Hematopoietic multipotent progenitor cell treated with erythropoietin and hydrocortisone succinate and interleukin-3 and kit ligand, for 17 days (in vitro differentiated cells): ENCODE data around the gene NDUFS1.
"Not testable (repeated sequence)": the region's sequence is repeated elsewhere in the genome, so short reads cannot be mapped to it uniquely, and the experiment has no call there.

Source experiments
- DNase-seq: peaks from one replicate; pipeline ENCODE4 v3.0.0-alpha.2; 2015; ENCODE audit warnings: low spot score

NDUFS1 gene

DNA sequence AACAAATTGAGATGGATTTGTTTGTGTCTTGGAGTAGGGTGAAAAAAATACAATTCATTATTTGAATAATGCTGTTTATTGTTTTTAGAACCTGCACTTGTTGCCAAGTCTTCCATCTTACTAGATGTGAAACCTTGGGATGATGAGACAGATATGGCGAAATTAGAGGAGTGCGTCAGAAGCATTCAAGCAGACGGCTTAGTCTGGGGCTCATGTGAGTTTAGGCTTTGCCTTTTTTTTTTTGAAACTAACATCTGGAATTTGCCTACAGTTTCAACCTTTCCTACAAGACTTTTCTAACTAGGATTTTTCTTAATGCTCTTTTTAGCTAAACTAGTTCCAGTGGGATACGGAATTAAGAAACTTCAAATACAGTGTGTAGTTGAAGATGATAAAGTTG is 3.2 kb upstream of the NDUFS1 start:
- DNase-seq = not testable (repeated sequence)

DNA sequence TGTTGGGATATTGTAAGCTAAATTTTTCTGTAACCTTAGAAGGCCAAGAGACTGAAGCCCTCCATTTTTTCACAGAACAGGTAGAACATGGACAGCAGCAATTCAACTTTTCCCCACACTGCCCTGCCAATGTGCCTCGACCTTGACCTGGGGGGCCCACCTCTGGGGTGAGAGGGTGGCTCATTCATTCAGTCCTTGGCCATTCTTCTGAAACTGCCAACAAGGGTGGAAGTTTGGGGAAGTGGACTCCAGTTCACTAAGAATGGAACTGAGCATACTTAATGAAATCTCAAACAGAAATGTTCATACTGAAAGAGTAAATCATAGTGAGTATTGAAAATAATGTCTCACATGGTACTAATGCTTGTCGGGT is 1.5 kb upstream of the NDUFS1 start:
- no peak for DNase-seq

DNA sequence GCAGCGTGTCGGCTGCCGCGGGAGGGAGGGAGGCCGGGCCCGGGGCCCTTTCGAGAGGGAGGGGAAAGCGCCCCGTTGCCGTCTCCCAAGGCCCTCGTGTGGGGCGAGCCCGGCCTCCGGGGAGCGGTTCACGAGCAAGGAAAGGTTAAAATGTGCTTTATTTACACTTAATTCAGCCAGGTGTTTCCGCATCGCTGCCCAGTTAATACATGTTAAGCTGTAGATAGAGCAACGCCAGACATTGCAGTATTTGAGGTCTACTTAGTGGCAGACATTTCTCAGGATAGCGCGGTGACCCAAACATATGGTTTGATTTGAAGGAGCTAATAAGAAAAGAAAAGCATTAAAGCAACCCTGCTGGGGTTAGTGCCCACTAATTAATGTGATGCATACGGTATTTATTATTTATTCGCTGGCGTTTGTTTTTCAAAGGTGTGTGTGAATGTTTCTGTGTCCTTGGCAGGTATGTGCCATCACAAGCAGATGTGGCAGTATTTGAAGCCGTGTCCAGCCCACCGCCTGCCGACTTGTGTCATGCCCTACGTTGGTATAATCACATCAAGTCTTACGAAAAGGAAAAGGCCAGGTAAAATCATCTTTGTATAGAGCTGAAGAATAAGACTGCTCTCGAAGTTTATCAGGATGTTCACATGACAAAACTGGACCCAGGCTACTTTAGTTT is 1.0 kb upstream of the NDUFS1 start:
- no peak for DNase-seq

DNA sequence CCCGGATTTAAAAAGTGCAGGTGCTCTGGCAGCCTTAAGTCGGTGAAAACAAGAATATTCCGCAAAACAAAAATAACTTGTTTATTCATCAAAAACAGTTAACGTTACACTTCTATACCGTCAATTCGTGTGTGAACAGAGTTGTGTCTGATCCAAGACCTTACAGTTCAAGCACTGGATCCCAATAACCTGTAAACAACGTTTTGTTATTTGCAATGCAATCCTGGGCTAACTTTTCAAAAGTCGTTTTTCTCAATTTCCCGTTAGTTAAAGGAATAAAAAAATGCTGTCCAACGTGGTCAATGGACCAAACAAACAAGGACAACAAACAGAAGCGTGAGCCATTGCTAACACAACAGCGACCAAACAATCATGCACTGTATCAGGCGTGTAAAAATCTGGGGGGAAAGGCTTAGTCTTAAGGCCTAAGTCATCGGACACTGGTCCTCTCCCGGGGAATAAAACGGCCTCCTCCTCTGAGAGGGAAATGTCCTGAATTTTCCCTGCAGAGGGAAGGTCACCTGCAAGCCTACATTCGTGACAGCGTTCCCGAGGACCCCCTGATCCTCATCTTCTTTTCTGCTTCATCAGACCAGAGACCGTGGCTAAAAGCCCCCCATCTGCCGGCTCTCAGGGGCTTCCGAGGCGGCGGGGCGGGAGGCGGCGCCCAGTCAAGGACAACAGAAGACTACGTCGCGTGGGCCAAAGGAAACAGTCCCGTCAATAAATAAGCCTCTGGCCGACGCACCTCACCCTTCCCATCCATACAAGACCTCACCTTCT is 490 bp downstream of the NDUFS1 start:
- DNase-seq = no peak

DNA sequence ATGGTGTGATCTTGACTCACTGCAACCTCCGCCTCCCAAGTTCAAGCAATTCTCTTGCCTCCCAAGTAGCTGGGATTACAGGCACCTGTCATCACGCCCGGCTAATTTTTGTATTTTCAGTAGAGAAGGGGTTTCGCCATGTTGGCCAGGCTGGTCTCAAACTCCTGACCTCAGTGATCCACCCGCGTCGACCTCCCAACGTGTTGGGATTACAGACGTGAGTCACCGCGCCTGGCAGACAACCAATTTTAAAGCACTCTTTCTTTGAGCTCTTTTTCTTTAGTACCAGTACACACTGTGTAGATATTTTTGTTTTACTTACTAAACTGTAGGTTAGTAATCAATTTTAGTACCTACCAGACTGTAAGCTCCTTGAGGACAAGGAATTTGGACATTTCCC is 2.2 kb downstream of the NDUFS1 start:
- DNase-seq = not testable (repeated sequence)

DNA sequence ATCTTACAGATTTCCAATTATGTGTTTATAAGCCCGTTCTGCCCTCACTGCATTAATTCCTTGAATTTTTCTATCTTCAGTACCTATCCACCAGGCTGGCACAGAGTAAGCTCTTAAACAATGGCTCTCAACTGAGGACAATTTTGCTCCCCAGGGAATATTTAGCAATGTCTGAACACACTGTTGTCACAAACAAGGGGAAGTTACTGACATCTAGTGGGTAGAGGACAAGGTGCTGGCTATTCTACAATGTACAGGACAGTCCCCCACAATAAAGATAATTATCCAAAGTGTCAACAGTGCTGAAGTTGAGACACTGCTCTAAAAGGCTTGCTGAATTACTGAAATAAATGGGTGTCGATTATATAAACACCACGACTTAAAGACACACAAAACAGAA is 5.0 kb downstream of the NDUFS1 start:
- DNase-seq = no peak

DNA sequence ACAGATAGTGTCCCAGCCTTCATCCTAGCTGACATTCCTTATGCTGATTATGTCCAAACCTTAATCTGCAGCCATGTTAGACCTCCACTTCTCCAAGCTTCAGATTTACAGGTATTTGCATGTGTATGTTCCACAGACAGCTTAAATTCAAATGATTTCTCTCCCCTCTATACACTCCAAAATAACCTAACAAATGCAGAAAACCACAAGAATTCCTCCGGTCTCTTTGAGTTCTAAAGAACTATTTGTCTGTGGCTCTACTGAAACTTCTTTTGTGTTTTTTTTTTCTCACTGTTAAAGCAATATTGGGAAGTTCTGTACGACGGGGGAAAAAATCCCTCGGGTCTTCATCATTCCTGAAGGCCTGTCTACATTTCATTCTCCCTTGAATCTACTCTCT is 8.6 kb downstream of the NDUFS1 start:
- no peak for DNase-seq

DNA sequence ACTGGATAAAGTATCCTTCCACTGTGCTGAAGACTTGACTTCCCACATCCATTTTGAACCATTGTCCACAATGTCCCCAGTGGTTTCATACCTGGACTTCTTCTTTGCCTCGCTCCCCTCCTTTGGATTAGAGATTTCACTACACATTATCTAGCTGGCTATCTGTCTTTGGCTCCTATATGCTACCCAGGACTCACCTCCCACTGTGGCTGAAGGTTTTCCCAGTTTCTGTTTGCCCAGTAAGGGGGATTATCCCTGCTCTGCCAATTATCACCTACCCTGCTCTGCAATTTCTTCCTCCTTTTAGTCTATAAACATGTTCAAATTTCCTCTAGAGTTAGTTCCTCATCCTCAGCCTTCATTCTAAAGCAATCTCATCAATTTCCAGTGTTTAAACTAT is 9.1 kb downstream of the NDUFS1 start:
- DNase-seq = no peak

DNA sequence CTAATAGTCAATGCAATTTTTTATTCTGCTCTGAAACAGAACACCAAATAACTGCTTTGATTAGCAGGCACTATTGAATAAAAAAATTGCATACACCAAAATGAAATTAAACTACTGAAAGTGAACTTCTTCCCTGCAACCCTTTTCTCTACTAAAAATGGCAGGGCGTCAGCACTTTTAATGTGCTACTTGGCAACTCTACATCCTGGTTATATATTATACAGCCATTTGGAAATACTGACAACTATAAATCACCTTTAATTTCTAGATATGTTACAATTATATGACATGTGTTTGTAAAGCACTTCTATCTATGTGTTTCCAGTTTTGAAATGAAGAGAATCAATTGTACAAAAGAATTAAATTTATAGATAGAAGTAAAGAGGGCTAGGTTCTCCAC is 9.9 kb downstream of the NDUFS1 start:
- no peak for DNase-seq

DNA sequence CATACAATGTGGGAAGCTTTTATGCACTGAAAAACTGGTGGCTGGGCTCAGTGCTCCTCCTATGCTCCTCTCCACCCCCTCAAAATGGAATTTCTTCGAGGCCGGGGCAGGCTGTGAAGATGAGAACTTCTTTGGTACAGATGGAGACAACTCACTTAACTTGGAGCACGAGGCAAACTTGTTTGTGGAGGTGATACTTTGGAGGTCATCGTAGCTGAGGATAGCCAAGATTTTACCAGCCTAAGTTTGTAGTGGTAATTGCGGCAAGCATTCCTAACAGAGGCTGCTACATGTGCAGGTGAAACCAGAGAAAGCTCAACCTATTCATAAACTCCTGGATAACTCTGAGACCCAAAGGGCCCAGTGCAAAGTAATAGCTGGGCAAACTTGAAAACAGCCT is 13.6 kb downstream of the NDUFS1 start:
- no peak for DNase-seq

DNA sequence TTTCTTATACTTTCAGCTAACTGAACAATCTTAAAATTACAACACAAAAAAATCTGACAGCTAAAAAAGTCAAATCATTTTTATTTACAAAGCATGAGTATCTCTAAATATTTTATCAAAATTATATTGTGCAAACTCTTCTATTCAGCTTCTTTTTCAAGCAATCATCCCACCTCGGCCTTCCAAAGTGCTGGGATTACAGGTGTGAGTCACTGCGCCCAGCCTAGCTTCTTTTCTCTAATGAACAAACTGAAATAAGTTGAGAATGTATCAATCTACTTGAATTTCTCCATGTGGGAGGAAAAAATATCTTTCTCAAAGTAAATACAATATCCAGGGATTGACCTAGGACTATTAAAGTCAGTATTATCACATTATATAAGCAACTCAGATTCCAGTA is 14.9 kb downstream of the NDUFS1 start:
- no peak for DNase-seq

DNA sequence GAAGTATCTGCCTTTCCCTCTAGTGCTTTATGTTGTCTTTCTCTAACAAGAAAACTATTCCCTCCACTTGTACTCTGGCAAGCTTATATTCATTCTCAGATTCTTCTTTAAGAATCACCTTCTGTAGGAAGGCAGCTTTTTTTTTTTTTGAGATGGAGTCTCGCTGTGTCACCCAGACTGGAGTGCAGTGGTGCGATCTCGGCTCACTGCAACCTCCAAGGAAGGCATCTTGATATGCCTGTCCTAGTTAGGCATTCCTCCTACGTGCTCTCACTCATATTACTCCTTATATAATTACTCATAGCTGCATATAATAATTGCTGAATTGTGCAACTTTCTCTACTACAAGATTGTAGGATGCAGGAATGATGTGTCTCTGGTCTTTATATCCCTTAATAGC is 15.8 kb downstream of the NDUFS1 start:
- DNase-seq = no peak

DNA sequence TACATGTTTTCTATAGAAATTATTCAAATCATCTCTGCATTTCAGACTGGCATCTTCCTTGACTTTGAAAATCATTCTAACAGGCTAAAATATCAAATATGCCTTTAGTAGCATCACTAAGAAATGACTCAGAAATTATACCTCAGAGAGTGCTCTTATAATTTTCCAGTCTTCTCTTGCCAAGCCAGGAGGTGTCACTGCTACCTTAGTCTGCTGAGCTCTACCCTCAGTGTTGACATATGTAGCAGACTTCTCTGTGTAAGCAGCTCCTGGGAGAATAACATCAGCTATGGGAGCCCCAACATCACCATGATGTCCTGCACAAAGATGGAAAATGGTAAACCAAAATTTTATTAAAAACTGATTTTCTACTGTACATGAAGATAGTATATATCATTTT is 31.6 kb downstream of the NDUFS1 start:
- DNase-seq = no peak

DNA sequence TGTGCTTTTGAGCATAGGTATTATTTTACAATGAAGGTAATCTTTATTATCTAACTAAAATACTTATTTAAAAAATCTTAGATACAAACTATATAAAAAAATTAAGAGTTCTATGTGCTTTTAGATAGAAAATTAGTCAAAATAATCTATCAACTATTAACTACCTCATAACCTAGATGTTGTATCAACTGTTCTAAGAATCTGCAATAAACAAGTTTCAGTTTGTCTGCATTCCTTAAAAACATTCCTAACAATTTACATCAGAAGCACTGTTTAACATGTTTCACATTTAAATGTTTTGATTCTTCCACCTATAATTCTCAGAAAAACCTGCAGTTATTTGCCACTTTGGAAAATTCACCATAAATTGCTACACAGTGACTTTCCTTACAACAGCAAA is 33.3 kb downstream of the NDUFS1 start:
- DNase-seq = no peak

DNA sequence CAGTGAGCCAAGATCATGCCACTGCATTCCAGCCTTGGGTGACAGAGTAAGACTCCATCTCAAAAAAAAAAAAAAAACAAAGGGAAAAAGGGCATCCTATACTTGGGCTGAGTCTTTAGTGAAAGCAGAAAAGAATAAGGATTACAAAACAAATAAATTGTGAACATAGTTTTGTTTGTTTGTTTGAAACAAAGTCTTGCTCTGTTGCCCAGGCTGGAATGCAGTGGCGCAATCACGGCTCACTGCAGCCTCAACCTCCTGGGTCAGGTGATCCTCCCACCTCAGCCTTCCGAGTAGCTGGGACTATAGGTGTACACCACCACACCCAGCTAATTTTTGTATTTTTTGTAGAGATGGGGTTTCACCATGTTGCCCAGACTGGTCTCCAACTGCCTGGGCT is 36.7 kb downstream of the NDUFS1 start:
- not testable (repeated sequence) for DNase-seq

DNA sequence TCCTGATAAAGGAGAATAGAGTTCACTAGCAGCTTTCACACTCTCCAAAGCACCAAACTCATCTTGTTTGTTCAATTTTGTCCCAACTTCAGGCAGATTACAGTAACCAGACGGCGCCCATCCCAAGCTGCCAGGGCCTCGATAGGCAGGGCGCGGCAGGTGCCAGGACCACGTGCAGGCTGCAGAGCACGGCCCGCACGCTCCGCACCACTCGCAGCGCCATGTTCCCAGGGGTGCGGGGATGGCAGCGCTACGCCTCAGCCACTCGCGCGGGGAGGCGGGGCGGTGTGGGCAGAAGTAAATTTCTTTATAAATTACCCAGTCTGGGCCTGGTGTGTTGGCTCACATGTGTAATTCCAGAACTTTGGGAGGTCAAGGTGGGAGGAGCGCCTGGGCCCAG is 43.0 kb downstream of the NDUFS1 start:
- no peak for DNase-seq

DNA sequence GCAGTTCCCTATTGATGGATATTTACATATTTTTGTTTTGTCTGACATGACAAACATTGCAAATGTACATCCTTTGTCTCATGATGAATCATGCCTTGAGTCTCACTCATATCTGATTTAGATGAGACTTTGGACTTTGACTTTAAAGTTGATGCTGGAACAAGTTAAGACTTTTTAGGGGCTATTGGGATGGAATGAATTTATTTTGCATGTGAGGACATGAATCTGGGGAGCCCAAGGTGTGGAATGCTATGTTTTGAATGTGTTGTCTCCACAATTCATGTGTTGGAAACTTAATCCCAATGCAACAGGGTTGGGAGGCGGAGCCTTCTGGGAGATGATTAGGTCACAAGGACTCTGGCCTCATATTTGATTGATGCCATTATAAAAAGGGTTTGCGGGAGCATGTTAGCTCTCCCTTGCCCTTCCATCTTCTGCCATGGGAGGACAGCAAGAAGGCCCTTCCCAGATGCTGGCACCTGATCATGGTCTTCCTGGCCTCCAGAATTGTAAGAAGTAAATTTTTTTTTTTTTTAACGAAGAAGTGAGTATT is 44.1 kb downstream of the NDUFS1 start:
- no peak for DNase-seq

DNA sequence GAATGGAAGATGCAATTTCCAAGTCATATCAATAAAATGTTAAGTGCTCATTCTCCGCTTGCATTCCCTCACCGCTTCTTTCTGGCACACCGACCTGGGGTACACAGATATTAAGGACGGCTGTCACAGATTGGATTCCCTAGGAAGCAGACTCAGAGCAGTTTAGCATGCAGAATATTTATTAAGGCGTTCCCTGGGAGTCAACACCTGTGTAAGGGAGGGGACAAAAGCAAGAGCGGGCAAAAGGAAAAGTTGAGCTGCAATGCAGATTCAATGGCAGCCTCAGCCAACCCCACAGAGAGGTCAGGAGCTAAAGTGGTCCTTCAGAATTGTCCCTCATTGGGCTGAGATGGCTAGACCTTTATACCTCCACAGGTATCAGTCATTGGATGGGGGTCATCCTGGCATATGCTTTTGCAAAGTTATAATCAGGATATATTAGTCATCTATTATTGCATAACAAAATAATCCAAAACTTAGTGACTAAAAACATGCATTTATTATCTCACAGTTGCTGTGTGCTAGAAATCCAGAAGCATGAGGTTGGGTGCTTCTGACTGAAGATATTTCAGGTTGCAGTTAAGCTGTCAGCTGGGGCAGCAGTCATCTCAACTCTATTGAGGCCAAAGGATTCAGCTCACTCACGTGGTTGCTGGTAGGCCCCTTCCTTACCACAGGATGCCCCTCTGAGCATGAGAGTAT is 46.2 kb downstream of the NDUFS1 start:
- DNase-seq = no peak

DNA sequence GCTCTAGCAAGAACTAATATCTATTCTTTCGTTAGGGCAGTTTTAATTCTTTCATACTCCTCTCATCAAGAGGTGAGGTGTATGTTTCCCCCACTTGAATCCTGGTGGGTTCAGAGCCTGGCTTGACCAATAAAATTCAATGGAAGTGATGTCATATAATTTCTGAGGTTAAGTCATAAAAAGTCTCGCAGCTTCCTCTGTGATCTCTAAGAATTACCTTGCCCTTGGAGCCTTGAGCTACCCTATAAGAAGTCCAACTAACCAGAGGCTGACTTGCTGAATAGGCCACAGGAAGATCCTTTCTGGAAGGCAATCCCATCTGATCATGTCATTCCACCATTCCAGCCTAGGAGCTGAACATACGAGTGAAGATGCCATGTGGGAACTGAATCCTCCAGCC is 47.1 kb downstream of the NDUFS1 start:
- DNase-seq = no peak

DNA sequence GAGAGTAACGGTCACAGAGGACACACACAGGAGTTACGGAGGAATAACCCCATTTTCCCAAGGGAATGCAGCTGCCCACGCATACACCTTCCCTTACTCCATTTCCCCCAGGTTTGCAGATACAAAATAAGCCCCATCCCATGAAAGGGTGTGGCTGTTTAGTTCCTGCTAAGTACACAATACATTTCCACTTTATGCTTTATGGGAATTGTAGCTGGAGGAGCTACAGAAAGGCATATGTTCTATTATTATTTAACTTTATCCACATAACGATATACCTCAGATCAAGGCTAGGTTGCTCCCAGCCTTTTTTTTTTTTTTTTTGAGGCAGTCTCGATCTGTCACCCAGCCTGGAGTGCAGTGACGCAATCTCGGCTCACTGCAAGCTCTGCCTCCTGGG is 50.5 kb downstream of the NDUFS1 start:
- DNase-seq = no peak

DNA sequence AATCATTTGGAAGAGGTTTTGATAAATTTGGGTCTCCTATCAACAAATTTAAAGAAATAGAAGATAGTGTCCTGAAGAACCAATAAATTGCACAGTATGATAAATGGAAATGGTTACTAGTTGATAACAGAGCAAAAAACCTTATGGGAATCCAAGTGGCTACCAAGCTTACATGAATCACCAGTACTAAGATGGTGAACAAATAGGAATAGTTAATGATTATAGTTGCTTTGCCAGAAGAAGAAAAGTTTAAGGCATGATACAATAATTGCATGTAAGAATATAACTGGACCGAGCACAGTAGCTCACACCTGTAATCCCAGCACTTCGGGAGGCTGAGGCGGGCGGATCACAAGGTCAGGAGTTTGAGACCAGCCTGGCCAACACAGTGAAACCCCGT is 53.7 kb downstream of the NDUFS1 start:
- DNase-seq = no peak

DNA sequence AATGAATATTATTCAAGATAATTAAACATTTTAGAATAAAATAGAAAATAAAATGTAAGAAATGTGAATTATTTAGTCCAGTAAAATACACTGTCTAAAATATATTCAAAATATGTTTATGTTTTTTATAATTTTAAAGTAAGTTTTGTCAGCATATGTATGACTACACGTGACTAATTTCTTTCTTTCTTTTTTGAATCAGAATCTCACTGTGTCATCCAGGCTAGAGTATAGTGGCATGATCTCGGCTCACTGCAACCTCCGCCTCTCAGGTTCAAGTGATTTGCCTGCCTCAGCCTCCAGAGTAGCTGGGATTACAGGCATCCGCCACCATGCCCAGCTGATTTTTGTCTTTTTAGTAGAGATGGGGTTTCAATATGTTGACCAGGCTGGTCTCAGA is 54.2 kb downstream of the NDUFS1 start:
- no peak for DNase-seq

DNA sequence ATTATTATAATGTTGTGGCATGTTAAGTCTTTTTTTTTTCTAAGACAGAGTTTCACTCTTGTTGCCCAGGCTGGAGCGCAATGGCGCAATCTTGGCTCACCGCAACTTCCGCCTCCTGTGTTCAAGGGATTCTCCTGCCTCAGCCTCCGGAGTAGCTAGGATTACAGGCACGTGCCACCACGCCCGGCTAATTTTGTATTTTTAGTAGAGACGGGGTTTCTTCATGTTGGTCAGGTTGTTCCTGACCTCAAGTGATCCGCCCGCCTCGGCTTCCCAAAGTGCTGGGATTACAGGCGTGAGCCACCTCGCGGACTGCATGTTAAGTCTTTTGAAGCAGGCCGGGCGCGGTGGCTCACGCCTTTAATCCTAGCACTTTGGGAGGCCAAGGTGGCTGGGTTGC is 60.4 kb downstream of the NDUFS1 start:
- not testable (repeated sequence) for DNase-seq
